NB4 (cell line): ENCODE measurements around the gene GAA.
"Not testable (repeated sequence)": the region's sequence is repeated elsewhere in the genome, so short reads cannot be mapped to it uniquely, and the experiment has no call there.

Experiments
- DNase-seq: peaks from one replicate; pipeline ENCODE4 v3.0.0; 2010; ENCODE audit warnings: low read depth
- H3K4me3 ChIP-seq: one replicate; pipeline ENCODE4 v1.5.1; 2011; ENCODE audit warnings: mild to moderate bottlenecking, low read depth, low read length, moderate library complexity
- MAX ChIP-seq: IDR thresholded peaks from 2 replicates; pipeline ENCODE4 v1.6.1; 2011; ENCODE audit warnings: low read depth, low read length
- MYC ChIP-seq: IDR thresholded peaks from 2 replicates; pipeline ENCODE4 v1.6.1; 2011; ENCODE audit warnings: low read depth, low read length
- POLR2A ChIP-seq: IDR thresholded peaks from 2 replicates; pipeline ENCODE4 v1.6.1; 2011; ENCODE audit warnings: mild to moderate bottlenecking; ENCODE audit not compliant: insufficient read length; ENCODE audit errors: extremely low read depth
- TF ChIP-seq, protein P1 (sequence below): IDR thresholded peaks from one replicate; pipeline ENCODE4 v1.5.1; 2012; ENCODE audit warnings: low read depth, low read length

The GAA gene

GRCh38 chr17:80147035-80147822, 45.8 kb downstream of the GAA start, which contains the start of gene EIF4A3:
Gene EIF4A3 (minus strand): TSS chr17:80147128. CDS start chr17:80146961, 167 bp downstream.
- H3K4me3 ChIP-seq = peak within 1 kb of the TSS; percentile 89
- TF ChIP-seq POLR2A (peak; percentile 62), MAX (peak; percentile 79), MYC (peak; percentile 61)
- TF ChIP-seq, protein P1, sequence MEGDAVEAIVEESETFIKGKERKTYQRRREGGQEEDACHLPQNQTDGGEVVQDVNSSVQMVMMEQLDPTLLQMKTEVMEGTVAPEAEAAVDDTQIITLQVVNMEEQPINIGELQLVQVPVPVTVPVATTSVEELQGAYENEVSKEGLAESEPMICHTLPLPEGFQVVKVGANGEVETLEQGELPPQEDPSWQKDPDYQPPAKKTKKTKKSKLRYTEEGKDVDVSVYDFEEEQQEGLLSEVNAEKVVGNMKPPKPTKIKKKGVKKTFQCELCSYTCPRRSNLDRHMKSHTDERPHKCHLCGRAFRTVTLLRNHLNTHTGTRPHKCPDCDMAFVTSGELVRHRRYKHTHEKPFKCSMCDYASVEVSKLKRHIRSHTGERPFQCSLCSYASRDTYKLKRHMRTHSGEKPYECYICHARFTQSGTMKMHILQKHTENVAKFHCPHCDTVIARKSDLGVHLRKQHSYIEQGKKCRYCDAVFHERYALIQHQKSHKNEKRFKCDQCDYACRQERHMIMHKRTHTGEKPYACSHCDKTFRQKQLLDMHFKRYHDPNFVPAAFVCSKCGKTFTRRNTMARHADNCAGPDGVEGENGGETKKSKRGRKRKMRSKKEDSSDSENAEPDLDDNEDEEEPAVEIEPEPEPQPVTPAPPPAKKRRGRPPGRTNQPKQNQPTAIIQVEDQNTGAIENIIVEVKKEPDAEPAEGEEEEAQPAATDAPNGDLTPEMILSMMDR = no peak
- peak; percentile 99 for DNase-seq

DNA sequence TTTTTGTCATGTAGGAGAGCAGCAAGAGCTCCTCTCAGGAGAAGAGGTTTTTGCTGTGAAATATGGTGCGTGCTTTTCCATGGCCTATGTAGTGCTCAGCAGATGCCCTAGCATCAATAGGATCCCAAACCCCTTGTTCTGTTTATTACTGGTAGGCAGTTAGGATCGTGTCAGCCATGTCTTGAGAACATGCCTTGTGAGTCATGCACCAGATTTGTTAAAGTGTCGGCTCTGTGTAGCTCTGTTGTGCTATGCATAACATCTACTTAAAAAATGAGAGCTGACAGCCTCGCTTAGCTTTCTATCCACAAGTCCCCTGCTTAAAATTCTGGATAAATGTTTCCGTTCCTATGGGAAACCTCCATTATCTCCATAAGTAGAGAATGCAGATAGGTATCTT, 50.0 kb downstream of the GAA start:
- no peak for TF ChIP-seq POLR2A
- TF ChIP-seq, protein P1 = no peak
- TF ChIP-seq MAX = no peak
- no peak for TF ChIP-seq MYC
- DNase-seq = peak; percentile 47
- no peak overlapping the region for H3K4me3 ChIP-seq

- H3K4me3 ChIP-seq = peak overlapping the region; percentile 21
- TF ChIP-seq MAX (peak; percentile 78), POLR2A (no peak), MYC (peak; percentile 74)
- TF ChIP-seq, protein P1 = no peak
- DNase-seq = peak; percentile 98
Measured at GRCh38 chr17:80152081-80152702, 50.8 kb downstream of the GAA start.

DNA sequence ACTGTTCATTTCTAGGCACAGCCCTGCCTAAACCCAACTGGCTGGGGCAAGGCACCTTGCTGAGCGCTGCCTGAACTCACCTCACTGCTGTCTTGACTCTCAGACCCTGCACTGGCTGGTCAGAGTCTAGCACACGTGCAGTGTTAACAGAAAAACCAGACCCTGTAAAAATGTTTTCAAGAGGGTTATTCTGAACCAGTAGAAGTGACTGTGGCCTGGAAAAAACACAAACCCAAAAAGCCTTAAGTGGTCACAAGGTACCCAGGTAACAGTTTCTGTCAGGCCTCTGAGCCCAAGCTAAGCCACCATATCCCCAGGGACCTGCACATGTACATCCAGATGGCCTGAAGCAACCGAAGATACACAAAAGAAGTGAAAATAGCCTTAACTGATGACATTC, 51.6 kb downstream of the GAA start:
- TF ChIP-seq MYC = no peak
- no peak for TF ChIP-seq MAX
- TF ChIP-seq POLR2A = no peak
- TF ChIP-seq, protein P1 = no peak
- DNase-seq = peak; percentile 30
- H3K4me3 ChIP-seq = peak overlapping the region; percentile 1

DNA sequence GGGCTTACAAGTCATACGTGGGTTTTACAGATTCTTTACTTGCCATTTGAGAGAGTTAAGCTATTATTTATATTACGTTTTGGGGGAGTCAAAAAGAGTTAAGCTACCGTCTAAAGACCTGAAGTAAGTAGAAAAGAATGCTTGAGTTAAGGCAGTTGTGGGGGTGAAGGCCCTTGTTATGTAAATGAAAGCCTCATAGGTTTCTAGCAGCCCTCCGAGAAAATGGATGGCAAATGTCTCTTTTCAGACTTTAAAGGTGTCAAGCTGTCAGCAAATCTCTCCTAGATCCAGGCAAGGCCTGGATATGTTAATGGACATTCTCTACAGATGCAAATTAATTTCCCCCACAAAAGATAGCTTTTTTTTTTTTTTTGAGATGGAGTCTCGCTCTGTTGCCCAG, 52.8 kb downstream of the GAA start:
- TF ChIP-seq, protein P1 = no peak
- TF ChIP-seq POLR2A (no peak), MAX (no peak), MYC (no peak)
- H3K4me3 ChIP-seq = no peak overlapping the region
- no peak for DNase-seq

DNA sequence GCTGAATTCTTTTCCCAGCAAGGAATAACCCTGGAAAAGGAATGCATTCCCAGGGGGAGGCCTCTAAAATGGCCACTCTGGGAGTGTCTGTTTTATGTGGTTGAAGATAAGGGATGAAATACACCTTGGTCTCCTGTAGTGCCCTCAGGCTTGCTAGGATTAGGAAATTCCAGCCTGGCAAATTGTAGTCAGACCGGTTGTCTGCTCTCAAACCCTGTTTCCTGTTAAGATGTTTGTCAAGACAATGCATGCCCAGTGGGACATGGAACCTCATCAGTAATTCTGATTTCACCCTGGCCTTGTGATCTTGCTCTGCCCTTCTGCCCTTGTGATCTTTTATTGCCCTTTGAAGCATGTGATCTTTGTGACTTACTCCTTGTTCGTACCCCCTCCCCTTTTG, 54.2 kb downstream of the GAA start:
- H3K4me3 ChIP-seq, DNase-seq: not testable (repeated sequence)
